T-cell (primary cell): Measurements from ENCODE around the gene CCR5. TPM values are rescaled to one million over a fixed set of nuclear protein-coding genes. Genes with fewer than 3 reads are reported as not detected.
A peak's percentile ranks its signal among the peaks of the same experiment; 100 is the strongest.

Source experiments
- ATAC-seq, 4 experiments: fragments of 200-7000 bp in 3 of 4; fragments of 150-1000 bp in 1 of 4; cut with Tn5 transposase; replicated peaks in 1 of 4; 1 replicate in 3 of 4; 2 replicates in 1 of 4; pipeline ENCODE4 v1.10.0; 2021; ENCODE audit warnings: moderate library complexity in 3 of 4, mild to moderate bottlenecking in 2 of 4, moderate number of reproducible peaks in 1 of 4
- CTCF ChIA-PET, 2 donors: fragments of 300-600 bp; sonication (Branson Sonifier 250); formaldehyde crosslinking; loops; one replicate each; lab custom pipeline; 2022; ENCODE audit warnings: antibody characterized with exemption in 2 of 2; lab: Charles Lee
- POLR2A ChIA-PET, 2 donors: fragments of 300-600 bp; sonication (Branson Sonifier 250); formaldehyde crosslinking; loops; one replicate each; lab custom pipeline; 2022; ENCODE audit warnings: antibody characterized with exemption in 2 of 2; lab: Charles Lee
- DNase-seq, 35 experiments: peaks; one replicate each; pipeline versions ENCODE4 v3.0.0 to v3.0.0-alpha.2; 2013 to 2023
- H3K27ac ChIP-seq: one replicate; pipeline ENCODE4 v1.5.1; 2013; ENCODE audit warnings: low read length
- H3K27me3 ChIP-seq, 2 experiments: replicated peaks in 1 of 2; 1 replicate in 1 of 2; 2 replicates in 1 of 2; pipeline versions ENCODE4 v1.6.1 to v1.7.0; 2013; ENCODE audit warnings: low read length in 1 of 2, mixed read lengths in 1 of 2; ENCODE audit not compliant: control insufficient read depth in 2 of 2, insufficient read depth in 2 of 2; ENCODE audit errors: extremely low read depth in 1 of 2
- H3K36me3 ChIP-seq, 2 donors: 1 replicate in 1 of 2; 2 replicates in 1 of 2; pipeline versions ENCODE4 v1.6.1 to v1.7.0; 2013; ENCODE audit warnings: low read length in 1 of 2; ENCODE audit not compliant: control insufficient read depth in 2 of 2, insufficient read depth in 1 of 2; ENCODE audit errors: extremely low read depth in 1 of 2
- H3K4me1 ChIP-seq, 2 experiments: 1 replicate in 1 of 2; 2 replicates in 1 of 2; pipeline versions ENCODE4 v1.6.1 to v1.7.0; 2013; ENCODE audit warnings: low read length in 2 of 2, mixed read lengths in 1 of 2; ENCODE audit not compliant: insufficient read depth in 2 of 2, control insufficient read depth in 1 of 2; ENCODE audit errors: extremely low read depth in 1 of 2
- H3K4me3 ChIP-seq, 2 donors: 1 replicate in 1 of 2; 2 replicates in 1 of 2; pipeline versions ENCODE4 v1.5.1 to v1.7.0; 2013; ENCODE audit warnings: mild to moderate bottlenecking in 2 of 2, low read length in 1 of 2, moderate library complexity in 1 of 2; ENCODE audit not compliant: control insufficient read depth in 1 of 2; ENCODE audit errors: extremely low read depth in 1 of 2
- H3K9me3 ChIP-seq: 2 replicates; pipeline ENCODE4 v1.7.0; 2013
- H3K27ac Mint-ChIP-seq, 2 donors: one replicate each; pipeline ENCODE4 v1.8.0; 2020 to 2021; ENCODE audit warnings: mild to moderate bottlenecking in 2 of 2, mixed read lengths in 2 of 2
- H3K27me3 Mint-ChIP-seq, 2 donors: one replicate each; pipeline ENCODE4 v1.8.0; 2021 to 2022; ENCODE audit warnings: mixed read lengths in 2 of 2
- H3K36me3 Mint-ChIP-seq: one replicate; pipeline ENCODE4 v1.8.0; 2021; ENCODE audit warnings: mixed read lengths
- H3K4me1 Mint-ChIP-seq, 3 donors: one replicate each; pipeline ENCODE4 v1.8.0; 2020 to 2022; ENCODE audit warnings: mixed read lengths in 3 of 3, mild to moderate bottlenecking in 1 of 3
- H3K4me3 Mint-ChIP-seq, 3 donors: one replicate each; pipeline ENCODE4 v1.8.0; 2020 to 2022; ENCODE audit warnings: mild to moderate bottlenecking in 3 of 3, mixed read lengths in 3 of 3, moderate library complexity in 3 of 3
- H3K9me3 Mint-ChIP-seq, 3 donors: one replicate each; pipeline ENCODE4 v1.8.0; 2020 to 2022; ENCODE audit warnings: mixed read lengths in 3 of 3
- WGBS: methylation state at CpG from one replicate; pipeline ENCODE4 v1.1.5; 2013; ENCODE audit warnings: missing lambda C conversion rate; ENCODE audit not compliant: insufficient coverage; 5-methylcytosine and 5-hydroxymethylcytosine counted together
- total RNA-seq, 35 experiments: library from RNA in 6 of 35; stranded (reverse) in 6 of 35; fragments of 120-200 nt in 1 of 35; gene quantifications; one replicate each; pipeline versions ENCODE4 v1.2.1 to v1.2.4 and lab custom pipeline; 2013 to 2026

CCR5 gene
- total RNA-seq, 5 donors from 2014 or later (not counting 1 experiment from before 2014, with no cell fraction given) = 4.0 to 14.6 (median 10.1) TPM

DNA sequence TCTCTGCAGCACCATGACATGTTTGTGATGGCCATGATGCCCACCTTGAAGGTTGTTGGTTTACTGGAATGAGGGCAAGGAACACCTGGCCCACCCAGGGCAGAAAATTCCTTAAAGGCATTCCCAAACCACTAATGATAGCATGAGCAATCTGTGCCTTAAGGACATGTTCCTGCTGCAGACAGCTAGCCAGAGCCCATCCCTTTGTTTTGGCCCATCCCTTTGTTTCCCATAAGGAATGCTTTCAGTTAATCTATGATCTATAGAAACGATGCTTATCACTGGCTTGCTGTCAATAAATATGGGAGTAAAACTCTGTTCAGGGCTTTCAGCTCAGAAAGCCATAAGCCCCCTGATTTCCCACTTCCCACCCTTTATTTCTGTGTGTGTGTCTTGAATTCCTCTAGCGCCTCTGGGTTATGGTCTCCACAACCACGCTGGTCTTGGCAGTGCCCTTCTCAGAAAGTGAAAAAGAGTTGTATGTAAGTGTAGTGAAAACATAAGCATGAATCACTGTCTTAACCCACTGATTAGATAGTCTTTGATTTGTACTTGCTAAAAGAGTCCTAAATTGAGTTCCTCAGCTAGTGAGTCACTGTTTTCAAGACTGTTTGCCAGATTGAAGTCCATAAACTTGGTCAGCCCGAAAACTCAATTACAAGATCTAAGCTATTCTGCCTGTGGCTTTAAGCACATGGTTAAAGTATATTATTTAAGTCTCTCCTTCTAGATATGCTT, 35.8 kb upstream of the CCR5 start:
- ATAC-seq = peak in 1 of 4 experiments; percentile 52
- Histone ChIP-seq H3K27ac (no peak overlapping the region), H3K36me3 (no peaks in the 10 kb centered on the region), H3K4me3 (no peak overlapping the region), H3K9me3 (no peaks in the 10 kb centered on the region), H3K27me3 (no peaks in the 10 kb centered on the region), H3K4me1 (no peaks in the 10 kb centered on the region)
- DNase-seq = no peak
- peaks cover 11% of the 10 kb centered on the region for H3K36me3 Mint-ChIP-seq
- peaks cover 0 to 14% (median 3%) of the 10 kb centered on the region in 3 donors for H3K4me1 Mint-ChIP-seq
- WGBS = no CpG with 5 or more reads among the region's 4 CpGs
- H3K27ac Mint-ChIP-seq = peak overlapping the region; percentile 4 to 44
- CTCF ChIA-PET = no interaction called here
- no peaks in the 10 kb centered on the region for H3K27me3 Mint-ChIP-seq
- POLR2A ChIA-PET = no interaction called here
- peaks cover 6 to 19% (median 14%) of the 10 kb centered on the region in 3 donors for H3K9me3 Mint-ChIP-seq
- no peak overlapping the region for H3K4me3 Mint-ChIP-seq

GRCh38 chr3:46335541-46335940, 35.2 kb upstream of the CCR5 start:
- H3K4me1 Mint-ChIP-seq = peaks cover 0 to 14% (median 3%) of the 10 kb centered on the region in 3 donors
- no peak for DNase-seq
- Histone ChIP-seq H3K36me3 (no peaks in the 10 kb centered on the region), H3K9me3 (no peaks in the 10 kb centered on the region), H3K4me3 (no peak overlapping the region), H3K27me3 (no peaks in the 10 kb centered on the region), H3K27ac (no peak overlapping the region), H3K4me1 (no peaks in the 10 kb centered on the region)
- H3K27me3 Mint-ChIP-seq = no peaks in the 10 kb centered on the region
- ATAC-seq = no peak
- no peak overlapping the region for H3K4me3 Mint-ChIP-seq
- H3K36me3 Mint-ChIP-seq = peaks cover 11% of the 10 kb centered on the region
- no peak overlapping the region for H3K27ac Mint-ChIP-seq
- no CpG with 5 or more reads among the region's 3 CpGs for WGBS
- peaks cover 8 to 23% (median 15%) of the 10 kb centered on the region in 3 donors for H3K9me3 Mint-ChIP-seq
- ChIA-PET POLR2A (no interaction called here), CTCF (no interaction called here)

- H3K27ac ChIP-seq = no peak overlapping the region
- ATAC-seq = no peak
- H3K27me3 Mint-ChIP-seq = no peaks in the 10 kb centered on the region
- no peak overlapping the region for H3K4me3 ChIP-seq
- no peak overlapping the region for H3K4me3 Mint-ChIP-seq
- no peak for DNase-seq
- H3K27ac Mint-ChIP-seq = no peak overlapping the region
- H3K4me1 Mint-ChIP-seq = peaks cover 0 to 14% (median 3%) of the 10 kb centered on the region in 3 donors
- H3K9me3 ChIP-seq = no peaks in the 10 kb centered on the region
- H3K36me3 ChIP-seq = no peaks in the 10 kb centered on the region
- no peaks in the 10 kb centered on the region for H3K4me1 ChIP-seq
- H3K27me3 ChIP-seq = no peaks in the 10 kb centered on the region
- peaks cover 8 to 23% (median 15%) of the 10 kb centered on the region in 3 donors for H3K9me3 Mint-ChIP-seq
- ChIA-PET CTCF (no interaction called here), POLR2A (interaction anchor here in 1 of 2 donors (1.1 kb wide), 1 partner anchor 33 kb away, joined by 3 read pairs; the partner anchor contains the start of gene CCR5)
- H3K36me3 Mint-ChIP-seq = peaks cover 11% of the 10 kb centered on the region
These were observed 32.8 kb upstream of the CCR5 start for GRCh38 chr3:46337911-46338310.

- 100% methylated on average over 1 of the region's 1 CpG for WGBS
These were observed 31.9 kb upstream of the CCR5 start for GRCh38 chr3:46338840-46339239.

GRCh38 chr3:46344476-46344875, 26.3 kb upstream of the CCR5 start:
- Histone ChIP-seq H3K4me3 (no peak overlapping the region), H3K36me3 (no peaks in the 10 kb centered on the region), H3K9me3 (no peaks in the 10 kb centered on the region), H3K4me1 (peaks cover 7 to 10% of the 10 kb centered on the region in 2 experiments), H3K27me3 (no peaks in the 10 kb centered on the region), H3K27ac (no peak overlapping the region)
- POLR2A ChIA-PET = no interaction called here
- Mint-ChIP-seq H3K27me3 (no peaks in the 10 kb centered on the region), H3K27ac (no peak overlapping the region), H3K9me3 (peaks cover 6 to 17% (median 12%) of the 10 kb centered on the region in 3 donors), H3K4me3 (no peak overlapping the region), H3K36me3 (peaks cover under 1% of the 10 kb centered on the region), H3K4me1 (peaks cover 12 to 18% (median 18%) of the 10 kb centered on the region in 3 donors)
- DNase-seq = no peak
- WGBS = 83% methylated on average over 1 of the region's 4 CpGs
- no peak for ATAC-seq
- CTCF ChIA-PET = no interaction called here

More at GRCh38 chr3:46338840-46339239, 31.9 kb upstream of the CCR5 start:
- Histone ChIP-seq H3K27ac (no peak overlapping the region), H3K4me3 (no peak overlapping the region), H3K27me3 (no peaks in the 10 kb centered on the region), H3K9me3 (no peaks in the 10 kb centered on the region), H3K36me3 (no peaks in the 10 kb centered on the region), H3K4me1 (no peaks in the 10 kb centered on the region)
- DNase-seq (no peak), ATAC-seq (no peak)
- no peak overlapping the region for H3K4me3 Mint-ChIP-seq
- ChIA-PET CTCF (no interaction called here), POLR2A (no interaction called here)
- peaks cover 11% of the 10 kb centered on the region for H3K36me3 Mint-ChIP-seq
- peaks cover 8 to 23% (median 15%) of the 10 kb centered on the region in 3 donors for H3K9me3 Mint-ChIP-seq
- no peak overlapping the region for H3K27ac Mint-ChIP-seq
- H3K27me3 Mint-ChIP-seq = no peaks in the 10 kb centered on the region
- H3K4me1 Mint-ChIP-seq = peaks cover 0 to 12% (median 3%) of the 10 kb centered on the region in 3 donors

DNA sequence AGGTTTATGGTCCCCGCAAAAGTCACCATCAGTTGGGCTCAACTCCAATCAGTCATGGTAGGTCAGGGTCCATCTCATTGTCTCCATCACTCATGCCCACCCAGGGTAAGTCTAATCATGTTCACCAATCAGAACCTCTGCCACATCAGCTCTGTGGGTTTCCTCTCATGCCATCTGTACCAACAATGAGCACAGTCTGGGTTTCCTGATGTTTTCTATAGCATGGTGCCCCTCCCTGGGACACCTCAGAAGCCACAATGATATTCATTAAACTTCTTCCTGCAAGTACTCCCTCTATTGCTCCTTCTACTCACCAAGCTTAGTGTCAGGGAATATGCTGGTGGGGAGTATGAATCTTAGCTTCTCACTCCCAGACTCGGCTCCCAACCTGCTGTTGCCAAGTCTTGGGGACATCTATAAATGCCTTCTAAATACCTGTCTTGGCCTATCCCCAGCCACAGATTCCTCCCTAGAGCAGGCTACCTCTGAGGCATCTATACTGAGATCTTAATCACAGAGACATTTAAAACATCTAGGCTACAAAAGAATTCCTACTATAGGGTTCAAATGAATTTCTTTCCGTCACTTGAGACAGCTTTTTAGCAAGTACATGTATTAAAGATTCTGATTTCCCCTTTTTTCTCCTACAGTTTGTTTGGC, 21.8 kb upstream of the CCR5 start:
- Histone ChIP-seq H3K9me3 (no peaks in the 10 kb centered on the region), H3K27ac (peak overlapping the region; percentile 69), H3K4me3 (no peak overlapping the region), H3K36me3 (no peaks in the 10 kb centered on the region), H3K27me3 (no peaks in the 10 kb centered on the region), H3K4me1 (peaks cover 28 to 38% of the 10 kb centered on the region in 2 experiments)
- POLR2A ChIA-PET = no interaction called here
- Mint-ChIP-seq H3K4me1 (peaks cover 53 to 61% (median 61%) of the 10 kb centered on the region in 3 donors), H3K9me3 (peaks cover 0 to 8% (median 5%) of the 10 kb centered on the region in 3 donors), H3K4me3 (peak overlapping the region; percentile 37 to 55 (median 53)), H3K27ac (peak overlapping the region; percentile 79 to 84), H3K27me3 (peaks cover 0 to 2% of the 10 kb centered on the region in 2 donors), H3K36me3 (no peaks in the 10 kb centered on the region)
- WGBS = 100% methylated on average over 1 of the region's 3 CpGs
- CTCF ChIA-PET = no interaction called here
- peak; percentile 42 to 62 (median 52) for ATAC-seq
- peak in 1 of 35 experiments; percentile 28 for DNase-seq
